Measurements from ENCODE around the gene KYNU.

The KYNU gene

DNA sequence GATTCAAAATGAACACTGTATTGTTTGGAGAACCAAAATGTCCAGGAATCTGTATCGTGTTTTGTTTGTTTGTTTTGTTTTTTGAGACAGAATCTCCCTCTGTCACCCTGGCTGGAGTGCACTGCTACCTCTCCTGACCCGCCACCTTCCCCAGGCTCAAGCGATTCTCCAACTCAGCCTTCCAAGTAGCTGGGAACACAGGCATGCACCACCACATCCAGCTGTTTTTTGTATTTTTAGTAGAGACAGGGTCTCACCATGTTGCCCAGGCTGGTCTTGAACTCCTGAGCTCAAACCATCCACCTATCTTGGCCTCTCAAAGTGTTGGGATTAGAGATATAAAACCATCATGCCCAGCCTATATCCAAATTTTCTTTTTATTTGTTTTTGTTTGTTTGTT, 74.6 kb downstream of the KYNU start:
- no peak for DNase-seq (ENCODE audit: extremely low read depth, low read depth)
- TF ChIP-seq CTCF (IDR thresholded peaks at IDR 0.05; ENCODE audit: low read depth, low read length, missing control alignments), result no peak
- H3K4me3 ChIP-seq (replicated peaks; ENCODE audit: low read depth, low read length), result no peak overlapping the region

DNA sequence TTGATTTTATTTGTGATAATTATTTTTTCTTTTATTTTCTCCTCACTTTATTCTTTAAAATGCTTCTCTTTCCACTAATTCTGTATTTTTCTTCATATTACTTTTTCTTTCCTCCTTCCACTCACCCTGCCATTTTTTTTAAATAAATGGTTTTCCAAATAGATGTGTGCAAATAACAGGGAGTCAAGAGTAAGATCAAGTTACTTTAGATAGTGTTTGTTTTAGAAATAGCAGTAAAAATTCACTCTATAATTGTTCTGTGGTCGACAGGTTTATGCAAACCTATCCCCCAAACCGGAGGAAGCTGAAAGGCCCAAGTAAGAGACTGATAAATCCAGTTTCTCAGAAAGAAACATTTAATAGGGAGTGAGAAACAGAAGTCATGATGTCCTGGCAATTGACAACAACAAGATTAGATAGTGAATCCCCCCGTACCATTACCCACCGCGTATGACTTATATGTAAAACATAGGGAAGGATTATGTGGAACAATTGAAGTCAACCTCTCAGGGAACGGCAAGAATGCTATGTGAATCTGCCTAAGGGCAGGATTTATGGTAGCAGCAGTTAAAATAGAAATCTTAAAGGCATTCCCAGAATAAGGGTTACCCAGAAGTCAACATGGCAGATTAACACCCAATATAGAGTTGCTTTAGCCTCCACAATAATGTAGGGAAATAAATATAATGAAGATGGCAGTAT, 75.5 kb downstream of the KYNU start:
- no peak overlapping the region for H3K4me3 ChIP-seq (replicated peaks; ENCODE audit: low read depth, low read length)
- no peak for TF ChIP-seq CTCF (IDR thresholded peaks at IDR 0.05; ENCODE audit: low read depth, low read length, missing control alignments)
- DNase-seq (ENCODE audit: extremely low read depth, low read depth), result no peak

DNA sequence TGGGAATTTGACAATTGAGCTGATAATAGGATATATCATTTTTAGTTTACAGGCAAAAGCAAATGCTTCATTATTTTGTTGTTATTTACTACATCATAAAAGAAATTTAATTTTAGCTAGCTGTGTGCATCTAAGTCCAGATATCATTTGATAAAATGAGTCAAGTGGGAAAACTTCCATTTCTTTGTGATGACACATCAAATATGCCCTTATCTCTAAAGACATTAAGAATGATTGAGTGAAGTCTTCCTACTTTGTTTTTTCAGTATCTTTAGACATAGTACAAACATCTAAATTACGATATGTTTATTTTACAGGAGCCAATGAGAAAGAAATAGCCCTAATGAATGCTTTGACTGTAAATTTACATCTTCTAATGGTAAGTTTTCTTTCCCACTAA, 77.0 kb downstream of the KYNU start:
- H3K4me3 ChIP-seq (replicated peaks; ENCODE audit: low read depth, low read length), result no peak overlapping the region
- TF ChIP-seq CTCF (IDR thresholded peaks at IDR 0.05; ENCODE audit: low read depth, low read length, missing control alignments), result no peak
- DNase-seq (ENCODE audit: extremely low read depth, low read depth), result no peak

GRCh38 chr2:142957144-142957543, 79.7 kb downstream of the KYNU start:
- no peak for DNase-seq (ENCODE audit: extremely low read depth, low read depth)
- no peak overlapping the region for H3K4me3 ChIP-seq (replicated peaks; ENCODE audit: low read depth, low read length)
- no peak for TF ChIP-seq CTCF (IDR thresholded peaks at IDR 0.05; ENCODE audit: low read depth, low read length, missing control alignments)

DNA sequence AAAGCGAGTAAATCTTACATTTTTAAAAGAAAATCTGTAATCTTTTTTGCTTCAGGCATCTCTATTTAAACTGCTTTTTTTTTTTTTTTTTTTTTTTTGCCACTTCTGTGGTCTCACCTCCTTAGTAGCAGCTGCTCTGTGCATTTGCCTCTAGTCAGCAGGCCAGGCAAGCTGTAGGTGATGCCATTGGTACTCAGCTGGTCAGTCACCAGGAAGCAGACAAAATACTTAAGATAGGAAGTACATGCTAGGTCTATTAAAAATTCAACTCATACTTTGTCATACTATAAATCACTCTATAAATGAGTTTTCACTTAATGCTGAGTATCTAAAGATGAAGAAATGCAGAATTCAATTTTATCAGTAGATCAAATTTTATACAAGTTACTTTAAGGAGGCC, 83.7 kb downstream of the KYNU start:
- TF ChIP-seq CTCF (IDR thresholded peaks at IDR 0.05; ENCODE audit: low read depth, low read length, missing control alignments), result no peak

GRCh38 chr2:142965443-142965842, 88.0 kb downstream of the KYNU start:
- H3K4me3 ChIP-seq (replicated peaks; ENCODE audit: low read depth, low read length), result no peak overlapping the region
- TF ChIP-seq CTCF (IDR thresholded peaks at IDR 0.05; ENCODE audit: low read depth, low read length, missing control alignments), result no peak
- DNase-seq (ENCODE audit: extremely low read depth, low read depth), result no peak

More for the DNA sequence above, 83.7 kb downstream of the KYNU start:
- H3K4me3 ChIP-seq (replicated peaks; ENCODE audit: low read depth, low read length), result no peak overlapping the region
- DNase-seq (ENCODE audit: extremely low read depth, low read depth), result no peak

GRCh38 chr2:142966284-142966683, 88.8 kb downstream of the KYNU start:
- TF ChIP-seq CTCF (IDR thresholded peaks at IDR 0.05; ENCODE audit: low read depth, low read length, missing control alignments), result no peak

More at GRCh38 chr2:142966284-142966683, 88.8 kb downstream of the KYNU start:
- DNase-seq (ENCODE audit: extremely low read depth, low read depth), result peak; percentile 58
- H3K4me3 ChIP-seq (replicated peaks; ENCODE audit: low read depth, low read length), result no peak overlapping the region

Measured in HFF-Myc (cell line).